Common myeloid progenitor, CD34-positive (primary cell): Measurements from ENCODE around the gene NDUFS3.

Experiments
- CTCF ChIA-PET: fragments of 350-600 bp; sonication (Branson Sonifier 250); formaldehyde crosslinking; loops from one replicate; lab custom pipeline; 2021; ENCODE audit warnings: antibody characterized with exemption; lab: Charles Lee
- POLR2A ChIA-PET: fragments of 350-600 bp; sonication (Branson Sonifier 250); formaldehyde crosslinking; loops from one replicate; lab custom pipeline; 2021; ENCODE audit warnings: antibody characterized with exemption; lab: Charles Lee
- DNase-seq, 3 donors: peaks; one replicate each; pipeline versions ENCODE4 v3.0.0 to v3.0.0-alpha.2; 2013
- H3K27ac ChIP-seq, 2 experiments: 1 replicate in 1 of 2; 2 replicates in 1 of 2; pipeline ENCODE4 v1.7.0; 2013; ENCODE audit warnings: inconsistent platforms in 2 of 2, low read length in 2 of 2, mild to moderate bottlenecking in 2 of 2, low read depth in 1 of 2, moderate library complexity in 1 of 2; ENCODE audit not compliant: severe bottlenecking in 2 of 2, insufficient read depth in 1 of 2, poor library complexity in 1 of 2
- H3K27me3 ChIP-seq, 5 experiments: replicated peaks in 2 of 5; 1 replicate in 3 of 5; 2 replicates in 2 of 5; pipeline versions ENCODE4 v1.6.1 to v1.7.0; 2013; ENCODE audit warnings: low read length in 4 of 5, mild to moderate bottlenecking in 2 of 5, moderate library complexity in 2 of 5, inconsistent platforms in 1 of 5; ENCODE audit not compliant: insufficient read depth in 5 of 5, control insufficient read depth in 4 of 5
- H3K36me3 ChIP-seq, 4 experiments: 1 replicate in 2 of 4; 2 replicates in 2 of 4; pipeline versions ENCODE4 v1.6.1 to v1.7.0; 2013; ENCODE audit warnings: low read length in 3 of 4, control low read depth in 1 of 4, mild to moderate bottlenecking in 1 of 4; ENCODE audit not compliant: control insufficient read depth in 4 of 4, insufficient read depth in 4 of 4
- H3K4me1 ChIP-seq, 4 experiments: 1 replicate in 3 of 4; 2 replicates in 1 of 4; pipeline versions ENCODE4 v1.6.1 to v1.7.1; 2013; ENCODE audit warnings: low read length in 3 of 4, mild to moderate bottlenecking in 3 of 4, control low read depth in 1 of 4, inconsistent platforms in 1 of 4, moderate library complexity in 1 of 4; ENCODE audit not compliant: control insufficient read depth in 4 of 4, insufficient read depth in 4 of 4; ENCODE audit errors: control extremely low read depth in 1 of 4
- H3K4me3 ChIP-seq, 7 experiments: 1 replicate in 4 of 7; 2 replicates in 3 of 7; pipeline versions ENCODE4 v1.5.1 to v1.7.0; 2013; ENCODE audit warnings: mild to moderate bottlenecking in 7 of 7, low read length in 6 of 7, moderate library complexity in 6 of 7, inconsistent platforms in 2 of 7, low read depth in 2 of 7, control low read depth in 1 of 7; ENCODE audit not compliant: insufficient read depth in 4 of 7, control insufficient read depth in 1 of 7; ENCODE audit errors: extremely low read depth in 1 of 7
- H3K9me3 ChIP-seq, 5 experiments: 1 replicate in 4 of 5; 2 replicates in 1 of 5; pipeline versions ENCODE4 v1.6.1 to v1.7.1; 2013; ENCODE audit warnings: low read length in 4 of 5, mild to moderate bottlenecking in 2 of 5, inconsistent platforms in 1 of 5, low read depth in 1 of 5, moderate library complexity in 1 of 5; ENCODE audit not compliant: control insufficient read depth in 4 of 5, insufficient read depth in 2 of 5; ENCODE audit errors: control extremely low read depth in 1 of 5
- WGBS: methylation state at CpG from one replicate; pipeline ENCODE4 v1.1.5; 2013; ENCODE audit not compliant: insufficient coverage; 5-methylcytosine and 5-hydroxymethylcytosine counted together

NDUFS3 gene

DNA sequence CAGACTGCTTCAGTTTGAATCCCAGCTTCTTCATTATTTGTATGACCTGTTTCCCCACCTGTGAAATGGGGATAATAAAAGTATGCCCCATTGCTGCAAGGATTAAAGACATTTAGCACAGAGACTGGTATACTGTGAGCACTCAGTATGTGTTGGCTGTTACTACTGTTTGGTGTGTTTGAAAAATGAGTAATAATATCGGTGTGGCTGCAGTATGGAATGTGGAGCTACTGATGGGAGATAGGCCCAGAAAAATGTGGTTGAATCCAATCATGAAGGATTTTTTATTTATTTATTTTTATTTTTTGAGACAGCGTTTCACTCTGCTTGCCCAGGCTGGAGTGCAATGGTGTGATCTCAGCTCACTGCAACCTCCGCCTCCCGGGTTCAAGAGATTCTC is 24.4 kb downstream of the NDUFS3 start:
- no peaks in the 10 kb centered on the region for H3K9me3 ChIP-seq
- 100% methylated on average over 2 of the region's 4 CpGs for whole genome bisulfite sequencing
- ChIA-PET POLR2A (no interaction called here), CTCF (interaction anchor here (1.5 kb wide), 1 partner anchor 10 kb away, joined by 3 read pairs; no protein-coding TSS in a partner anchor)
- no peak overlapping the region for H3K27ac ChIP-seq
- DNase-seq, result no peak
- H3K4me1 ChIP-seq, result peaks cover 0 to 8% (median 0%) of the 10 kb centered on the region in 4 experiments
- no peaks in the 10 kb centered on the region for H3K27me3 ChIP-seq
- peaks cover 0 to 6% (median 0%) of the 10 kb centered on the region in 4 experiments for H3K36me3 ChIP-seq
- no peak overlapping the region for H3K4me3 ChIP-seq

GRCh38 chr11:47605921-47606320 is 27.0 kb downstream of the NDUFS3 start:
- no peak for DNase-seq
- no peak overlapping the region for H3K4me3 ChIP-seq
- 93% methylated on average over 3 of the region's 3 CpGs for WGBS
- CTCF ChIA-PET, result interaction anchor here (4.4 kb wide), 1 partner anchor 11 kb away, joined by 27 read pairs; no protein-coding TSS in a partner anchor
- H3K36me3 ChIP-seq, result peaks cover 0 to 11% (median 2%) of the 10 kb centered on the region in 4 experiments
- no peaks in the 10 kb centered on the region for H3K9me3 ChIP-seq
- POLR2A ChIA-PET, result no interaction called here
- no peaks in the 10 kb centered on the region for H3K27me3 ChIP-seq
- H3K27ac ChIP-seq, result no peak overlapping the region
- peaks cover 0 to 8% (median 3%) of the 10 kb centered on the region in 4 experiments for H3K4me1 ChIP-seq

DNA sequence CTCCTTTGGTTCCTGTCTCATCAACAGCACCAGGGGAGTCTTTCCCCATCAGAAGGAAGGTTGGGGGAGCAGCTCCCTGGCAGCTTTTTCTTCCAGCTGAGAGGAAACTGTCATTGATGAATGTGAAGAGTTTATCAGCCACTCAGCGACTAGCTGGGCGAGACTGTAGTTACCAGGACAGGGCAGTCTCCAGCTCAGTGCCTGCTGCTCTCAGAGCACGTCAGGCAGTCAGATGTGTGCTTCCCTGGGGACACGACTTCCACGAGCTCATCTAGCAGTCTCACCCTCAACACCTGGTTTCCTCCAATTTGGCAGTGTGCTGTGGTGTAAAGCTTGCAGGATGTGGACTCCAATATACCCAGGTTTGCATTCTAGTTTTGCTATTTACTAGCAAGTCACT is 27.9 kb downstream of the NDUFS3 start:
- Histone ChIP-seq H3K9me3 (no peaks in the 10 kb centered on the region), H3K27me3 (no peaks in the 10 kb centered on the region), H3K4me3 (no peak overlapping the region), H3K36me3 (peaks cover 0 to 11% (median 3%) of the 10 kb centered on the region in 4 experiments), H3K4me1 (peaks cover 3 to 16% (median 12%) of the 10 kb centered on the region in 4 experiments), H3K27ac (no peak overlapping the region)
- ChIA-PET POLR2A (no interaction called here), CTCF (interaction anchor here (1.0 to 4.4 kb wide), 4 partner anchors 8 to 109 kb away, joined by 3 to 27 read pairs (median 4); no protein-coding TSS in a partner anchor)
- DNase-seq, result no peak
- 89% methylated on average over 5 of the region's 5 CpGs for WGBS

- Histone ChIP-seq H3K9me3 (no peaks in the 10 kb centered on the region), H3K27ac (no peak overlapping the region), H3K4me3 (no peak overlapping the region), H3K27me3 (no peaks in the 10 kb centered on the region), H3K36me3 (peaks cover 0 to 11% (median 3%) of the 10 kb centered on the region in 4 experiments), H3K4me1 (peaks cover 5 to 22% (median 17%) of the 10 kb centered on the region in 4 experiments)
- WGBS, result 98% methylated on average over 7 of the region's 7 CpGs
- POLR2A ChIA-PET, result no interaction called here
- no peak for DNase-seq
- CTCF ChIA-PET, result interaction anchor here (1.0 to 4.4 kb wide), 4 partner anchors 9 to 110 kb away, joined by 3 to 27 read pairs (median 4); no protein-coding TSS in a partner anchor
Observed at GRCh38 chr11:47607380-47607779, 28.5 kb downstream of the NDUFS3 start.

DNA sequence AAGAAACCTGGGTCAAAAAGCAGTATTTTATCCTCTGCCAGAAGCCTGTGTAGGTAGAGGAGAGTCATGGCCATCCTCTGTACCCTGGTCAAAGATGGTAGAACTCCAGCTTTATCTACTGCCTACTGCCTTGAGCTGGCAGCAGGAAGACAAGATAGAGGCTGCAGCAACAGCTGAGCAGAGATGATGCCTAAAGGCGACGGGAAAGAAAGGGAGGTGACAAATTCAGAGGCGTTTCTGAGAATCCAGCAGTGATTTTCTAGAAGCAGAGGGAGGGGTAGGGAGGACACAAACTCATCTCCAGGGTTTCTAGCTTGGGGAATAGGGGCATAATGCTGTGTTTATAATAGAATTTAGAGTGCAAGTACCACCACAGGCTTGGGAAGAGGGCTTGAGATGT is 30.8 kb downstream of the NDUFS3 start:
- Histone ChIP-seq H3K27ac (no peak overlapping the region), H3K36me3 (peaks cover 0 to 11% (median 3%) of the 10 kb centered on the region in 4 experiments), H3K9me3 (no peaks in the 10 kb centered on the region), H3K27me3 (no peaks in the 10 kb centered on the region), H3K4me3 (no peak overlapping the region), H3K4me1 (peaks cover 5 to 33% (median 21%) of the 10 kb centered on the region in 4 experiments)
- DNase-seq, result no peak
- ChIA-PET POLR2A (interaction anchor here (0.6 kb wide), 1 partner anchor 64 kb away, joined by 3 read pairs; no protein-coding TSS in a partner anchor), CTCF (interaction anchor here (1.6 kb wide), 1 partner anchor 18 kb away, joined by 3 read pairs; no protein-coding TSS in a partner anchor)
- 96% methylated on average over 3 of the region's 3 CpGs for WGBS

DNA sequence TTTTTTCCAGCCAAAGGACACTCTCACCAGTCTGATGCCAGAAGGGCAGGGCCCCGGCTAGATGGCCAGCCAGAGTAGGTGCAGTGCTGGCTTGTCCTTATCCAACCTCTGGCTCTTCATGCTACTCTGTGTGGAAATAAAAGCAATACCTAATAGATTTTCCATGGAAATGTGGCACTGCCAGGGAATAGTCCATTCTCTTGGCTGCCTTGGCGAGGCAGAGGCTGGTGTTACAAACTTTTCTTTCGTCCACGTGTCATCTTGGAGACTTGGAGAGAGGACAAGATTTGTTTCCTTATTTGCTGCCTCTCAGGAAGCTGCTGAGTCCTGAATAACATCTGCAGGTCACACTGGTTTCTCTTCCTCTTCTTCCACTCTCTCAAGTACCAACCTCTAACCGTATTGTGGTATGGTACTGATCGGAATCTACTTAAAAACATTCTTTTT is 32.5 kb downstream of the NDUFS3 start:
- Histone ChIP-seq H3K4me3 (peak overlapping the region in 2 of 7 experiments; percentile 22 to 37), H3K4me1 (peaks cover 5 to 38% (median 25%) of the 10 kb centered on the region in 4 experiments), H3K9me3 (no peaks in the 10 kb centered on the region), H3K36me3 (peaks cover 0 to 13% (median 3%) of the 10 kb centered on the region in 4 experiments), H3K27ac (no peak overlapping the region), H3K27me3 (no peaks in the 10 kb centered on the region)
- peak; percentile 39 to 85 (median 78) for DNase-seq
- WGBS, result 20% methylated on average over 5 of the region's 6 CpGs
- CTCF ChIA-PET, result interaction anchor here (1.0 to 1.7 kb wide), 6 partner anchors 16 to 147 kb away, joined by 3 to 5 read pairs (median 4); partner anchors contain the start of gene FAM180B
- POLR2A ChIA-PET, result interaction anchor here (1.0 kb wide), 1 partner anchor 31 kb away, joined by 3 read pairs; no protein-coding TSS in a partner anchor

DNA sequence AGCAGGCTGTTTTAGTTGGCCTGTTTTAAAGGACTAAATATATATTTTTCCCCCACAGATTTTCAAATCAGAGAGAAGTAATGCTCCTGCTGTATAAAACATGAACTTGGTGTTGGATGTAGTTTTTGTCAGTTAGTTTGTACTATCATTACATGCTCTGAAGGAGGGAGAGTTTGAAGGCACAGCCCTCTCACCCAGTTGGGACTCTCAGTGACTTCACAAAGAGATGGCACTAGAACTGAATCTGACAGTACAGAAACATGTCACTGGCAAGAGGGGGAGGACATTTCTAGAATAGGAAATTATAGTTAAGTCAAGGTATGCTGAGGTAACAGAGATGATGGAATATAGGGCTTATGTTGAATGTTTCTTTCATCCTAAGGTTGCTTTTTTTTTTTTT is 36.4 kb downstream of the NDUFS3 start:
- no peak for DNase-seq
- no peak overlapping the region for H3K4me3 ChIP-seq
- POLR2A ChIA-PET, result no interaction called here
- peaks cover 0 to 19% (median 7%) of the 10 kb centered on the region in 4 experiments for H3K36me3 ChIP-seq
- CTCF ChIA-PET, result interaction anchor here (1.1 to 5.9 kb wide), 7 partner anchors 9 to 127 kb away, joined by 3 to 27 read pairs (median 5); partner anchors contain the start of genes CELF1 and KBTBD4
- peaks cover 5 to 54% (median 40%) of the 10 kb centered on the region in 4 experiments for H3K4me1 ChIP-seq
- H3K27ac ChIP-seq, result no peak overlapping the region
- no peaks in the 10 kb centered on the region for H3K9me3 ChIP-seq
- H3K27me3 ChIP-seq, result no peaks in the 10 kb centered on the region
